ENCODE results near the gene ARID3A.
A peak's percentile ranks its signal among the peaks of the same experiment; 100 is the strongest.

The ARID3A gene

DNA sequence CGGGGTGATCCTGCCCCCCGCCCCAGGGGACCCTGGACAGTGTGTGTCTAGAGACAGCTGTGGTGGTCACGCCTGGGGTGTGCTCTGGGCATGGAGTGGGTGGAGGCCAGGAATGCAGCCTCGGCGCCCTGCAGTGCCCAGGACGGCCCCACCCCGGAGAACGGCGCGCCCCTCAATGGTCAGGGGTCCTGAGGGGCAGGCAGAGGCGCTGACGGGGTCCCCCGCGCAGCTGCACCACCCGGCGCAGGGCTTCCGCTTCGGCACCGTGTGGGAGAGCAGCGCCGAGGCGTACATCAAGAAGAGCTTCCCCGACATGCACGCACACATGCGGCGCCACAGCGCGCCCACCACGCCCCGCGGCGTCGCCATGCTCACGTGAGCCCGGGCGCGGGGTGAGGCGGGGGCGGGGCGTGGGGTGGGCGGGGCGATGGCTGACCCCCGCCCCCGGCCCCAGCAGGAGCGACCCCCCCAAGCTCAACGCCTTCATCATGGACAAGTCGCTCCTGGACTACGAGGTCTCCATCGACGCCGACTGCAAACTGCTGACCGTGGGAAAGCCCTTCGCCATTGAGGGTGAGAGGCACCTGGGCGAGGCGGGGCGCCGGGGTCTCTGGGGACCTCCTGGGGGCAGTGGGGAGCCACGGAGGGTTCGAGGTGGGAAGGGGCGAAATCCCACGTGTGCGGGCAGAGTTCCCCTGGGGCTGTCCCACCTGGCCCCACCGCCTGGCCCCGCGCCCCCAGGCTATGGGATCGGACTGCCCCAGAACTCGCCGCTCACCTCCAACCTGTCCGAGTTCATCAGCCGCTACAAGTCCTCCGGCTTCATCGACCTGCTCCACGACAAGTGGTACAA is 81.8 kb downstream of the ARID3A start:
- no peak overlapping the region for H4K91ac ChIP-seq (ENCODE audit: low read depth, low read length, poor library complexity)
- DNase-seq (ENCODE audit: low spot score) = no peak
- no peak overlapping the region for H3K9ac ChIP-seq (ENCODE audit: low read depth, low read length, poor library complexity)
- H3K4me3 ChIP-seq (ENCODE audit: low read length in 2 of 2) = no peak overlapping the region
- no peak overlapping the region for H2AK5ac ChIP-seq (ENCODE audit: low read depth, low read length)
- H3K4me2 ChIP-seq (ENCODE audit: insufficient read depth, low read length, poor library complexity, severe bottlenecking) = no peak overlapping the region
- H4K8ac ChIP-seq (ENCODE audit: low read depth, low read length) = no peak overlapping the region
- H3K4me1 ChIP-seq (ENCODE audit: control insufficient read depth in 2 of 2, insufficient read depth in 1 of 2, low read depth in 1 of 2, low read length in 2 of 2) = no peaks in the 10 kb centered on the region
- H2AFZ ChIP-seq (ENCODE audit: low read length) = no peak overlapping the region
- H3K27me3 ChIP-seq (ENCODE audit: control insufficient read depth in 3 of 3, insufficient read depth in 3 of 3, low read depth in 1 of 3, low read length in 3 of 3) = no peaks in the 10 kb centered on the region
- no peak overlapping the region for H3K4ac ChIP-seq (ENCODE audit: low read length)
- no peak overlapping the region for H2BK15ac ChIP-seq (ENCODE audit: low read length)
- H3K79me1 ChIP-seq (ENCODE audit: low read depth, low read length) = peaks cover 6% of the 10 kb centered on the region
- peak overlapping the region; percentile 39 for H2BK5ac ChIP-seq (ENCODE audit: low read length)
- no CpG with 5 or more reads among the region's 73 CpGs for WGBS, 2 donors (ENCODE audit: extremely low coverage in 2 of 2, insufficient read length in 2 of 2, insufficient replicate concordance in 1 of 2)
- peaks cover 0 to 4% of the 10 kb centered on the region in 2 donors for H3K9me3 ChIP-seq (replicated peaks in 1 of 2; ENCODE audit: control insufficient read depth in 2 of 2, insufficient read depth in 1 of 2, low read depth in 1 of 2, low read length in 2 of 2)
- no peak overlapping the region for H3K18ac ChIP-seq (ENCODE audit: low read length)
- no peak overlapping the region for H2BK120ac ChIP-seq (ENCODE audit: low read depth, low read length)
- H3K14ac ChIP-seq (ENCODE audit: low read length) = no peak overlapping the region
- no peak overlapping the region for H2BK12ac ChIP-seq (ENCODE audit: low read length)
- H3K36me3 ChIP-seq (replicated peaks in 1 of 2; ENCODE audit: control insufficient read depth in 2 of 2, insufficient read depth in 2 of 2, low read length in 2 of 2) = peaks cover 18 to 22% of the 10 kb centered on the region in 2 donors
- H3K23ac ChIP-seq (ENCODE audit: low read depth, low read length, poor library complexity) = peak overlapping the region; percentile 31
- no peak overlapping the region for H3K27ac ChIP-seq (replicated peaks; ENCODE audit: low read length)

DNA sequence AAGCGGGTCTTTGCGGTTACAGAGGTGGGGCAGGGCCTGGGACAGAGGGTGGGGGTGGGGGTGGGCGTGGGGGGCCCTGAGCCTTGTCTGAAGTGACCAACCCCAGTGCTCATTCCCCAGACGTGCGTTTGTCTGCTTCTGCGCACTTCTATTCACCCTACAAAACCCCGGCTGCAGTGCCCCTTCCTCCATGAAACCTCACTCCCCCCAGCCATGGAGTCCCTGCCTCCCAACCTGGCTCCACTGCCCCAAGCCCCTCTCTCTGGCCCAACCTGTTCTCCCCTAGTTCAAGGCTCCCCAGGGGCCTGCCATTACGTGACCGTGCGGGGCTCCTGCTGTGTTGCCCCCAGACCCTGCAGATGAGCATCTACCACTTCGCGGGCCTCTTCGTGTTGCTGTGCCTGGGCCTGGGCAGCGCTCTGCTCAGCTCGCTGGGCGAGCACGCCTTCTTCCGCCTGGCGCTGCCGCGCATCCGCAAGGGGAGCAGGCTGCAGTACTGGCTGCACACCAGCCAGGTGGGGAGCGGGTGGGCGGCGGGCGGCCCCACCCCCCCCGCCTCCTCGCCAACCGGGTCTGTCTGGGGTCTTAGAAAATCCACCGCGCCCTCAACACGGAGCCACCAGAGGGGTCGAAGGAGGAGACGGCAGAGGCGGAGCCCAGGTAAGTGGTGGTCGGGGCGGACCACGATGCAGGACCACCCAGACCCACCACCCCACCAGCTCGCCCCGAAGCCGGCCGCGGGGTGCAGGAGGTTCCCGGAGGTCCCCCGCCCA is 82.6 kb downstream of the ARID3A start:
- no peak for DNase-seq (ENCODE audit: low spot score)
- H2BK15ac ChIP-seq (ENCODE audit: low read length) = no peak overlapping the region
- peaks cover 11% of the 10 kb centered on the region for H3K79me1 ChIP-seq (ENCODE audit: low read depth, low read length)
- H3K23ac ChIP-seq (ENCODE audit: low read depth, low read length, poor library complexity) = peak overlapping the region; percentile 17
- no peak overlapping the region for H2BK5ac ChIP-seq (ENCODE audit: low read length)
- peak overlapping the region; percentile 35 for H2AK5ac ChIP-seq (ENCODE audit: low read depth, low read length)
- no peak overlapping the region for H3K4ac ChIP-seq (ENCODE audit: low read length)
- H3K27me3 ChIP-seq (ENCODE audit: control insufficient read depth in 3 of 3, insufficient read depth in 3 of 3, low read depth in 1 of 3, low read length in 3 of 3) = no peaks in the 10 kb centered on the region
- H2BK120ac ChIP-seq (ENCODE audit: low read depth, low read length) = no peak overlapping the region
- H3K4me1 ChIP-seq (ENCODE audit: control insufficient read depth in 2 of 2, insufficient read depth in 1 of 2, low read depth in 1 of 2, low read length in 2 of 2) = no peaks in the 10 kb centered on the region
- peaks cover 24 to 30% of the 10 kb centered on the region in 2 donors for H3K36me3 ChIP-seq (replicated peaks in 1 of 2; ENCODE audit: control insufficient read depth in 2 of 2, insufficient read depth in 2 of 2, low read length in 2 of 2)
- peaks cover 0 to 4% of the 10 kb centered on the region in 2 donors for H3K9me3 ChIP-seq (replicated peaks in 1 of 2; ENCODE audit: control insufficient read depth in 2 of 2, insufficient read depth in 1 of 2, low read depth in 1 of 2, low read length in 2 of 2)
- no peak overlapping the region for H3K18ac ChIP-seq (ENCODE audit: low read length)
- no peak overlapping the region for H3K4me2 ChIP-seq (ENCODE audit: insufficient read depth, low read length, poor library complexity, severe bottlenecking)
- no peak overlapping the region for H2BK12ac ChIP-seq (ENCODE audit: low read length)
- H4K91ac ChIP-seq (ENCODE audit: low read depth, low read length, poor library complexity) = no peak overlapping the region
- no peak overlapping the region for H3K14ac ChIP-seq (ENCODE audit: low read length)
- no peak overlapping the region for H3K9ac ChIP-seq (ENCODE audit: low read depth, low read length, poor library complexity)
- no CpG with 5 or more reads among the region's 45 CpGs for WGBS, 2 donors (ENCODE audit: extremely low coverage in 2 of 2, insufficient read length in 2 of 2, insufficient replicate concordance in 1 of 2)
- no peak overlapping the region for H2AFZ ChIP-seq (ENCODE audit: low read length)
- no peak overlapping the region for H4K8ac ChIP-seq (ENCODE audit: low read depth, low read length)
- H3K27ac ChIP-seq (replicated peaks; ENCODE audit: low read length) = no peak overlapping the region
- H3K4me3 ChIP-seq (ENCODE audit: low read length in 2 of 2) = no peak overlapping the region

DNA sequence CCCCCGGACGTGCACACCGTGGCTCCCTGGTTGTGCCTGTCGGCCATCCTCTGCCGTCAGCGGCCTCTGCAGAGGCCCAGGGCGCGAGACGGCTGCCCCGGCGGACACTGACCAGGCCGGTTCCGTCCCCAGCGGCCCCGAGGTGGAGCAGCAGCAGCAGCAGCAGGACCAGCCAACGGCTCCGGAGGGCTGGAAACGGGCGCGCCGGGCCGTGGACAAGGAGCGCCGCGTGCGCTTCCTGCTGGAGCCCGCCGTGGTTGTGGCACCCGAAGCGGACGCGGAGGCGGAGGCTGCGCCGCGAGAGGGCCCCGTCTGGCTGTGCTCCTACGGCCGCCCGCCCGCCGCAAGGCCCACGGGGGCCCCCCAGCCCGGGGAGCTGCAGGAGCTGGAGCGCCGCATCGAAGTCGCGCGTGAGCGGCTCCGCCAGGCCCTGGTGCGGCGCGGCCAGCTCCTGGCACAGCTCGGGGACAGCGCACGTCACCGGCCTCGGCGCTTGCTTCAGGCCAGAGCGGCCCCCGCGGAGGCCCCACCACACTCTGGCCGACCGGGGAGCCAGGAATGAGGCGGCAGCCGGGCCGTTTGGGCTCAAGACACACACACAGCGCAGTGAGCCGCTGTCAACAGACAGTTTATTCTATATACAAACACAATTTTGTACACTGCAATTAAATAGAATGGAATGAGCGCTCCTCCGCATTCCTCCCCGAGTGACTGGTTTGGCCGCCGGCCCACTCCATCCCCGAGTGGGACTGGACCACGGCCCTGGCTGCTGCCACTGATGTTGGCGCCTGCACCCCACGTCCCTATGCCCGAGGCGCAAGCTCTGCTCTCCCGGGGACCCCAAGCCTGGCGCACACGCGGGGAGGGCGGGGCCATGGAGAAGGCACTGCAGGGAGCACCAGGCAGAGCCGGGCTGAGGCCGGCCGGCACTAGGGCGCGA is 83.5 kb downstream of the ARID3A start:
- no peak for DNase-seq (ENCODE audit: low spot score)
- no CpG with 5 or more reads among the region's 92 CpGs for WGBS, 2 donors (ENCODE audit: extremely low coverage in 2 of 2, insufficient read length in 2 of 2, insufficient replicate concordance in 1 of 2)
- Histone ChIP-seq H2BK12ac (ENCODE audit: low read length) (no peak overlapping the region), H2BK120ac (ENCODE audit: low read depth, low read length) (no peak overlapping the region), H3K18ac (ENCODE audit: low read length) (no peak overlapping the region), H3K14ac (ENCODE audit: low read length) (no peak overlapping the region), H3K4me1 (ENCODE audit: control insufficient read depth in 2 of 2, insufficient read depth in 1 of 2, low read depth in 1 of 2, low read length in 2 of 2) (no peaks in the 10 kb centered on the region), H4K8ac (ENCODE audit: low read depth, low read length) (no peak overlapping the region), H3K9me3 (replicated peaks in 1 of 2; ENCODE audit: control insufficient read depth in 2 of 2, insufficient read depth in 1 of 2, low read depth in 1 of 2, low read length in 2 of 2) (peaks cover 0 to 4% of the 10 kb centered on the region in 2 donors), H3K36me3 (replicated peaks in 1 of 2; ENCODE audit: control insufficient read depth in 2 of 2, insufficient read depth in 2 of 2, low read length in 2 of 2) (peaks cover 30 to 39% of the 10 kb centered on the region in 2 donors), H3K9ac (ENCODE audit: low read depth, low read length, poor library complexity) (no peak overlapping the region), H2BK5ac (ENCODE audit: low read length) (no peak overlapping the region), H3K23ac (ENCODE audit: low read depth, low read length, poor library complexity) (no peak overlapping the region), H2AFZ (ENCODE audit: low read length) (no peak overlapping the region), H3K4me3 (ENCODE audit: low read length in 2 of 2) (no peak overlapping the region), H2BK15ac (ENCODE audit: low read length) (no peak overlapping the region), H3K27ac (replicated peaks; ENCODE audit: low read length) (no peak overlapping the region), H3K79me1 (ENCODE audit: low read depth, low read length) (peaks cover 16% of the 10 kb centered on the region), H3K27me3 (ENCODE audit: control insufficient read depth in 3 of 3, insufficient read depth in 3 of 3, low read depth in 1 of 3, low read length in 3 of 3) (no peaks in the 10 kb centered on the region), H4K91ac (ENCODE audit: low read depth, low read length, poor library complexity) (no peak overlapping the region), H3K4me2 (ENCODE audit: insufficient read depth, low read length, poor library complexity, severe bottlenecking) (no peak overlapping the region), H3K4ac (ENCODE audit: low read length) (no peak overlapping the region), H2AK5ac (ENCODE audit: low read depth, low read length) (no peak overlapping the region)

Measured in neuronal stem cell (in vitro differentiated cells).